ENCODE measurements around the gene SCGB1A1.

SCGB1A1 gene

DNA sequence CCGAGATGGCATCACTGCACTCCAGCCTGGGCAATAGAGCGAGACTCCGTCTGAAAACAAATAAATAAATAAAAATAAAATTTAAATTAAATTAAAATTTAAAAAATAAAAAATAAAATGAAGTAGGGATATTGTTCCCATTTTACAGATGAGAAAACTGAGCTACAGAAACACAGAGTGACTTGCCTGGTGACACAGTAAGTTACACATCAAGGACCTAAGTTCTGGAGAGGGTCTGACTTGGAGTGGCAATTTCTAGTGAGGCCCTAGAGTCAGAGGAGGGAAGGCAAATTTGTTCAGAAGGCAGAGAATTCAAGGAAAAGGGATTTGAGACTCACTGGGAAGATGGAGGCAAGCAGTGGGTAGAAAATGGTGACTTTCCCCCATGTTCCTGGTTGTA lies 2.0 kb downstream of the SCGB1A1 start:
- Mint-ChIP-seq H3K4me1 (peaks cover 38% of the 10 kb centered on the region), H3K27me3 (ENCODE audit: low read depth, poor library complexity) (peaks cover 17% of the 10 kb centered on the region), H3K36me3 (ENCODE audit: low read depth) (no peaks in the 10 kb centered on the region), H3K9me3 (no peaks in the 10 kb centered on the region), H3K27ac (no peak overlapping the region), H3K4me3 (no peak overlapping the region)
- no peak for DNase-seq
- TF ChIP-seq, protein P1, sequence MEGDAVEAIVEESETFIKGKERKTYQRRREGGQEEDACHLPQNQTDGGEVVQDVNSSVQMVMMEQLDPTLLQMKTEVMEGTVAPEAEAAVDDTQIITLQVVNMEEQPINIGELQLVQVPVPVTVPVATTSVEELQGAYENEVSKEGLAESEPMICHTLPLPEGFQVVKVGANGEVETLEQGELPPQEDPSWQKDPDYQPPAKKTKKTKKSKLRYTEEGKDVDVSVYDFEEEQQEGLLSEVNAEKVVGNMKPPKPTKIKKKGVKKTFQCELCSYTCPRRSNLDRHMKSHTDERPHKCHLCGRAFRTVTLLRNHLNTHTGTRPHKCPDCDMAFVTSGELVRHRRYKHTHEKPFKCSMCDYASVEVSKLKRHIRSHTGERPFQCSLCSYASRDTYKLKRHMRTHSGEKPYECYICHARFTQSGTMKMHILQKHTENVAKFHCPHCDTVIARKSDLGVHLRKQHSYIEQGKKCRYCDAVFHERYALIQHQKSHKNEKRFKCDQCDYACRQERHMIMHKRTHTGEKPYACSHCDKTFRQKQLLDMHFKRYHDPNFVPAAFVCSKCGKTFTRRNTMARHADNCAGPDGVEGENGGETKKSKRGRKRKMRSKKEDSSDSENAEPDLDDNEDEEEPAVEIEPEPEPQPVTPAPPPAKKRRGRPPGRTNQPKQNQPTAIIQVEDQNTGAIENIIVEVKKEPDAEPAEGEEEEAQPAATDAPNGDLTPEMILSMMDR (IDR thresholded peaks at IDR 0.05) = no peak

DNA sequence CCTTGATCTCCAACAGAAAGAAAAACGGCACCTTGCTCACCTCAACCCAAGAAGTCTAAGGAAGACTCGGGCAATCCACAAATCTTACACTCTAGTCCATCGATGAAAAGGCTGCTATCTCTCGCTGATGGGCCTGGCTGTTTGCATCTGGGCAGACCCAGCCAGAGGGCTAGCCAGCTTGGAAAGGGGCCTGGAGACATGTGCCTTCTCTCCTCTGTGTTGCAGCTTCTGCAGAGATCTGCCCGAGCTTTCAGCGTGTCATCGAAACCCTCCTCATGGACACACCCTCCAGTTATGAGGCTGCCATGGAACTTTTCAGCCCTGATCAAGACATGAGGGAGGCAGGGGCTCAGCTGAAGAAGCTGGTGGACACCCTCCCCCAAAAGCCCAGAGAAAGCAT lies 3.2 kb downstream of the SCGB1A1 start:
- H3K36me3 Mint-ChIP-seq (ENCODE audit: low read depth) = no peaks in the 10 kb centered on the region
- no peaks in the 10 kb centered on the region for H3K9me3 Mint-ChIP-seq
- peaks cover 48% of the 10 kb centered on the region for H3K4me1 Mint-ChIP-seq
- H3K4me3 Mint-ChIP-seq = no peak overlapping the region
- no peak overlapping the region for H3K27ac Mint-ChIP-seq
- TF ChIP-seq, protein P1 (IDR thresholded peaks at IDR 0.05) = no peak
- peaks cover 20% of the 10 kb centered on the region for H3K27me3 Mint-ChIP-seq (ENCODE audit: low read depth, poor library complexity)
- no peak for DNase-seq

DNA sequence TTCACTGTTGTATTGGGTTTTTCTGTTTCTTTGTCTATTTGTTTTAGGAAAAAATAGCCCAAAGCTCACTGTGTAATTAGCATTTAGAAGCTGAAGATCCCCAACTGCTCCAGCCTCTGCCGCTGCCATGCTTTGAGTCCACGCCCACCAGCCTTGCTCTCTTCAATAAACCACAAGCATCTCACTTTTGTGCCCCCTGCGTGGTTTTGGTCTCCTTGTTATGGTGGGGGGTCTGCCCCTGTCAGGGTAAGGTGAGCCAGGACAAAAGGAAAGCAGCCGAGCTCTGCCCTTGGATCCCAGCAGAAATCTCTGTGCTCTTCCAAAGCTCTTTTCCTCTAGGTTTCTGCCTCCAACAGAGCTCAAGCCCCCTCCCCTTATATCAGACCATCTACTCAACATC lies 4.2 kb downstream of the SCGB1A1 start:
- no peaks in the 10 kb centered on the region for H3K9me3 Mint-ChIP-seq
- TF ChIP-seq, protein P1 (IDR thresholded peaks at IDR 0.05) = no peak
- DNase-seq = no peak
- peaks cover 18% of the 10 kb centered on the region for H3K27me3 Mint-ChIP-seq (ENCODE audit: low read depth, poor library complexity)
- H3K4me1 Mint-ChIP-seq = peaks cover 47% of the 10 kb centered on the region
- H3K4me3 Mint-ChIP-seq = no peak overlapping the region
- H3K27ac Mint-ChIP-seq = no peak overlapping the region
- H3K36me3 Mint-ChIP-seq (ENCODE audit: low read depth) = no peaks in the 10 kb centered on the region

DNA sequence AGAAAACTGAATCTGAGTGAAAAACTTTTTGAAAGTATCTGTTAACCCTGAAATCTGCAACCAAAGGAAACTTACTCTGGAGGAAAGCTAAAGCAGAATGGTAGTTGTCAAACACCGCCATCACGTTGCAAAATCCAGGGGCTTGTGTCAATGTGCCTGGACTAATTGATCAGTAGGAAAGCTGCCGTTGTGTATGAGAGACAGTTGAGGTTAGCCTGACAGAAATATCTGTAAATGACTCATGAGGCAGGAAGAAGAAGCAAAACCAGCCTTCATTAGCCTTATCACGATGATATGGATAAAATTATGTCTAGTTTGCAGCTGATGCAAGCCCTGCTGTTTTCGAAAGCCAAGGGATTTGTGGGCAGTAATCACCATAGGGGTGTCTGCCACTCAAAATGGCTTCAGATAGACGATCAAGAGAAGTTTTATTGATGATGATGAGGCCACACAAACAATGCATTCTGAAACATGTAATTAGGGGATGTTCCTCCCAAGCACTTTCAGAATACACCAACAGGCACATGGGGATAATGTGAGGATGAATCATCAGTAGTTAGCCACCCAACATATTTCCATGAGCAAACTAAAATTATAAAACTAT lies 8.9 kb downstream of the SCGB1A1 start:
- Mint-ChIP-seq H3K9me3 (peaks cover 13% of the 10 kb centered on the region), H3K27ac (no peak overlapping the region), H3K4me3 (no peak overlapping the region), H3K4me1 (peaks cover 54% of the 10 kb centered on the region), H3K27me3 (ENCODE audit: low read depth, poor library complexity) (peaks cover 16% of the 10 kb centered on the region), H3K36me3 (ENCODE audit: low read depth) (peaks cover 4% of the 10 kb centered on the region)
- no peak for DNase-seq
- TF ChIP-seq, protein P1 (IDR thresholded peaks at IDR 0.05) = no peak

DNA sequence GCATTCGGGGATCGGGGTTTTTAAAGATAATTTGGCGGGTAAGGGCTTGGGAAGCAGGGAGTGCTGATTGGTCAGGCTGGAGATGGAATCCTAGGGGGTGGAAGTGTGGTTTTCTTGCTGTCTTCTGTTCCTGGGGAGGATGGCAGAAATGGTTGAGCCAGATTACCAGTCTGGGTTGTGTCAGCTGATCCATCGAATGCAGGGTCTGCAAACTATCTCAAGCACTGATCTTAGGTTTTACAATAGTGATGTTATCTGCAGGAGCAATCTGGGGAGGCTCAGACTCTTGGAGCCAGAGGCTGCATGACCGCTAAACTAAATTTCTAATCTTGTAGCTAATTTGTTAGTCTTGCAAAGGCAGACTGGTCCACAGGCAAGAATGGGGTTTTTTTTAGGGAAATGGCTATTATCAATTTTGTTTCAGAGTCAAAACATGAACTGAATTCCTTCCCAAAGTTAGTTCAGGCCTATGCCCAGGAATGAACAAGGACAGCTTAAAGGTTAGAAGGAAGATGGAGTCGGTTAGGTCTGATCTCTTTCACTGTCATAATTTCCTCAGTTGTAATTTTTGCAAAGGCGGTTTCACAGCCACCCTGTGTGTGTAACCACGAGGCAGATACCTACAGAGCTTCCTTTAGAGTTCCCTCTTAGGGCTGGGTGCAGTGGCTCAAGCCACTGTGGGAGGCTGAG lies 10.2 kb downstream of the SCGB1A1 start:
- no peak overlapping the region for H3K4me3 Mint-ChIP-seq
- peaks cover 11% of the 10 kb centered on the region for H3K27me3 Mint-ChIP-seq (ENCODE audit: low read depth, poor library complexity)
- TF ChIP-seq, protein P1 (IDR thresholded peaks at IDR 0.05) = no peak
- DNase-seq = no peak
- peaks cover 57% of the 10 kb centered on the region for H3K4me1 Mint-ChIP-seq
- peaks cover 13% of the 10 kb centered on the region for H3K9me3 Mint-ChIP-seq
- H3K27ac Mint-ChIP-seq = no peak overlapping the region
- H3K36me3 Mint-ChIP-seq (ENCODE audit: low read depth) = peaks cover 4% of the 10 kb centered on the region

DNA sequence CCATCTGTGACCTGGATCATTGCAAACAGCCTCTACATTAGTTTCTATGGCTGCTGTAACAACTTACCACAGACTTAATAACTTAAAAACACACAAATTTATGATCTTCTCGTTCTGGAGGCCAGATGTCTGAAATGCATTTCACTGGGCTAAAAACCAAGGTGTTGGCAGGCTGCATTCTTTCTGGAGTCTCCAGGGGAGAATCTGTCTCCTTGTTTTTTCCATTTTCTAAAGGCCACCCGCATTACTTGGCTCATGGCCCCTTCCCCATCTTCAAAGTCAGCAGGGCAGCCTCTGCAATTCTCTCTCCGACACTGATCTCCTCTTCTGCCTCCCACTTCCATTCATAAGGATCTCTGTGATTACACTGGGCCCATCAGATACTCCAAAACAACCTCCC lies 11.6 kb downstream of the SCGB1A1 start:
- peaks cover 63% of the 10 kb centered on the region for H3K4me1 Mint-ChIP-seq
- TF ChIP-seq, protein P1 (IDR thresholded peaks at IDR 0.05) = no peak
- H3K27me3 Mint-ChIP-seq (ENCODE audit: low read depth, poor library complexity) = peaks cover 11% of the 10 kb centered on the region
- H3K4me3 Mint-ChIP-seq = no peak overlapping the region
- peaks cover 13% of the 10 kb centered on the region for H3K9me3 Mint-ChIP-seq
- H3K27ac Mint-ChIP-seq = no peak overlapping the region
- H3K36me3 Mint-ChIP-seq (ENCODE audit: low read depth) = peaks cover 4% of the 10 kb centered on the region
- no peak for DNase-seq
